GM12891 (cell line): ENCODE data around the gene RYR1.

Source experiments
- POLR2A ChIP-seq: IDR thresholded peaks from 2 replicates; pipeline ENCODE4 v1.6.1; 2011; ENCODE audit warnings: low read depth, low read length, control low read depth
- SPI1 ChIP-seq: IDR thresholded peaks from 2 replicates; pipeline ENCODE4 v1.6.1; 2011; ENCODE audit warnings: low read depth, low read length, control low read depth

GRCh38 chr19:38467541-38468525 is 34.3 kb downstream of the RYR1 start:
- no peak for TF ChIP-seq SPI1
- TF ChIP-seq POLR2A = no peak
